GM23338 (cell line): ENCODE data around the gene TBC1D8B.

Experiments
- CREB1 ChIP-seq: fragments of 250-450 bp; sonication (Bioruptor Pico); IDR thresholded peaks from 2 replicates; pipeline ENCODE4 v1.5.0; 2020; ENCODE audit warnings: low read depth, mild to moderate bottlenecking, moderate library complexity
- CTCF ChIP-seq, 2 experiments: fragments of 200-600 bp in 1 of 2; sonication (generic) in 1 of 2; conservative IDR thresholded peaks; 2 replicates each; pipeline versions ENCODE4 v1.5.1 to v1.6.1; 2016 to 2017; ENCODE audit warnings: antibody characterized with exemption in 2 of 2, low read depth in 2 of 2, mild to moderate bottlenecking in 2 of 2, moderate library complexity in 1 of 2
- ETS1 ChIP-seq: IDR thresholded peaks from 2 replicates; pipeline ENCODE4 v1.6.1; 2016; ENCODE audit warnings: antibody characterized with exemption
- EZH2 ChIP-seq: fragments of 200-600 bp; sonication (generic); IDR thresholded peaks from one replicate; pipeline ENCODE4 v1.8.0; 2017; ENCODE audit warnings: antibody characterized with exemption, mild to moderate bottlenecking, low read depth; ENCODE audit not compliant: unreplicated experiment
- EZH2phosphoT487 ChIP-seq: fragments of 200-600 bp; sonication (generic); IDR thresholded peaks from one replicate; pipeline ENCODE4 v1.8.1; 2018; ENCODE audit warnings: antibody characterized with exemption; ENCODE audit not compliant: unreplicated experiment
- JUNB ChIP-seq: IDR thresholded peaks from one replicate; pipeline ENCODE4 v1.6.1; 2016; ENCODE audit warnings: antibody characterized with exemption; ENCODE audit not compliant: unreplicated experiment
- NANOG ChIP-seq: IDR thresholded peaks from 2 replicates; pipeline ENCODE4 v1.6.1; 2016; ENCODE audit warnings: antibody characterized with exemption, borderline replicate concordance
- POLR2AphosphoS5 ChIP-seq: IDR thresholded peaks from 2 replicates; pipeline ENCODE4 v1.6.1; 2016; ENCODE audit warnings: antibody characterized with exemption, low read depth
- STAT1 ChIP-seq: IDR thresholded peaks from one replicate; pipeline ENCODE4 v1.6.1; 2016; ENCODE audit warnings: antibody characterized with exemption; ENCODE audit not compliant: unreplicated experiment
- ZNF114 ChIP-seq: fragments of 250-450 bp; sonication (Bioruptor Pico); IDR thresholded peaks from 2 replicates; pipeline ENCODE4 v1.5.0; 2020; ENCODE audit warnings: mild to moderate bottlenecking, moderate library complexity
- ZNF331 ChIP-seq: fragments of 250-450 bp; sonication (Bioruptor Pico); IDR thresholded peaks from 2 replicates; pipeline ENCODE4 v1.5.0; 2020; ENCODE audit warnings: low read depth, mild to moderate bottlenecking, moderate library complexity
- TF ChIP-seq, protein P1 (sequence below): IDR thresholded peaks from one replicate; pipeline ENCODE4 v1.6.1; 2018; ENCODE audit warnings: antibody characterized with exemption; ENCODE audit not compliant: unreplicated experiment
- TF ChIP-seq, protein P2 (sequence below): fragments of 250-450 bp; sonication (Bioruptor Pico); IDR thresholded peaks from 2 replicates; pipeline ENCODE4 v1.5.0; 2020; ENCODE audit warnings: mild to moderate bottlenecking, moderate library complexity

DNA sequence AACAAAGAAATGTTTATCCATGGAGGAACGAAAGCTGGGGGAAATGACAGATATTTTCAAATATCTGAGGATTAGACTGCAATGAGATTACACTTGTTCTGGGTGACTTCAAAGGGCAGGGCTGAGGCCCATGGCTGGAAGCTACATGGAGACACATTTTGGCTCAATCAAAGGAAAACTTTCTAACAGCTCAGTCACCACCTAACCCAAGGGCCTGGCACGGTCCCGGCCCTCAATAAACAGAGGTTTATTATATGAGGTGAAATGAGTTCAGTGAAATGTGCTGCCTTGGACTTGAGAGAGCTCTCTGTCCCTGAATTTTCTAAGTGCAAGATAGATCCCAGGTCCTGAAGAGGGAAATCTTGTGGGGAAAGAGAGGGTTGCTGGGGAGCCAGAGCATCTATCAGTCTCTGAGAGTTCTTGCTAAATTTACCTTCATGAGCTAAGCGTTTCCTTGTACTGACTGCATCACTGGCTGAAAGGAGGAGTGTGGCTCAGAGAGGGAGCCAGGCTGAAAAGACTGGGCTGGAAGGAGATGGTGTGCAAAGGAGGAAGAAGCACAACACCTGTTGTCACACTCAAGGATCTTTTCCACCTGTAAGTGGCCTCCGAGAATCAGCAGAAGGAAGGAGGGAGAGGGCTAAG lies 102.7 kb downstream of the TBC1D8B start:
- TF ChIP-seq CTCF (conservative IDR thresholded peaks at IDR 0.05; ENCODE audit: low read depth in 2 of 2) (no peak), EZH2phosphoT487 (no peak), POLR2AphosphoS5 (no peak), JUNB (no peak), EZH2 (no peak), ZNF114 (CRISPR knock-in tag) (no peak), ETS1 (no peak), CREB1 (CRISPR knock-in tag) (no peak), NANOG (no peak), ZNF331 (CRISPR knock-in tag) (no peak), STAT1 (no peak)
- TF ChIP-seq, protein P1, sequence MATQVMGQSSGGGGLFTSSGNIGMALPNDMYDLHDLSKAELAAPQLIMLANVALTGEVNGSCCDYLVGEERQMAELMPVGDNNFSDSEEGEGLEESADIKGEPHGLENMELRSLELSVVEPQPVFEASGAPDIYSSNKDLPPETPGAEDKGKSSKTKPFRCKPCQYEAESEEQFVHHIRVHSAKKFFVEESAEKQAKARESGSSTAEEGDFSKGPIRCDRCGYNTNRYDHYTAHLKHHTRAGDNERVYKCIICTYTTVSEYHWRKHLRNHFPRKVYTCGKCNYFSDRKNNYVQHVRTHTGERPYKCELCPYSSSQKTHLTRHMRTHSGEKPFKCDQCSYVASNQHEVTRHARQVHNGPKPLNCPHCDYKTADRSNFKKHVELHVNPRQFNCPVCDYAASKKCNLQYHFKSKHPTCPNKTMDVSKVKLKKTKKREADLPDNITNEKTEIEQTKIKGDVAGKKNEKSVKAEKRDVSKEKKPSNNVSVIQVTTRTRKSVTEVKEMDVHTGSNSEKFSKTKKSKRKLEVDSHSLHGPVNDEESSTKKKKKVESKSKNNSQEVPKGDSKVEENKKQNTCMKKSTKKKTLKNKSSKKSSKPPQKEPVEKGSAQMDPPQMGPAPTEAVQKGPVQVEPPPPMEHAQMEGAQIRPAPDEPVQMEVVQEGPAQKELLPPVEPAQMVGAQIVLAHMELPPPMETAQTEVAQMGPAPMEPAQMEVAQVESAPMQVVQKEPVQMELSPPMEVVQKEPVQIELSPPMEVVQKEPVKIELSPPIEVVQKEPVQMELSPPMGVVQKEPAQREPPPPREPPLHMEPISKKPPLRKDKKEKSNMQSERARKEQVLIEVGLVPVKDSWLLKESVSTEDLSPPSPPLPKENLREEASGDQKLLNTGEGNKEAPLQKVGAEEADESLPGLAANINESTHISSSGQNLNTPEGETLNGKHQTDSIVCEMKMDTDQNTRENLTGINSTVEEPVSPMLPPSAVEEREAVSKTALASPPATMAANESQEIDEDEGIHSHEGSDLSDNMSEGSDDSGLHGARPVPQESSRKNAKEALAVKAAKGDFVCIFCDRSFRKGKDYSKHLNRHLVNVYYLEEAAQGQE: no peak
- TF ChIP-seq, protein P2, sequence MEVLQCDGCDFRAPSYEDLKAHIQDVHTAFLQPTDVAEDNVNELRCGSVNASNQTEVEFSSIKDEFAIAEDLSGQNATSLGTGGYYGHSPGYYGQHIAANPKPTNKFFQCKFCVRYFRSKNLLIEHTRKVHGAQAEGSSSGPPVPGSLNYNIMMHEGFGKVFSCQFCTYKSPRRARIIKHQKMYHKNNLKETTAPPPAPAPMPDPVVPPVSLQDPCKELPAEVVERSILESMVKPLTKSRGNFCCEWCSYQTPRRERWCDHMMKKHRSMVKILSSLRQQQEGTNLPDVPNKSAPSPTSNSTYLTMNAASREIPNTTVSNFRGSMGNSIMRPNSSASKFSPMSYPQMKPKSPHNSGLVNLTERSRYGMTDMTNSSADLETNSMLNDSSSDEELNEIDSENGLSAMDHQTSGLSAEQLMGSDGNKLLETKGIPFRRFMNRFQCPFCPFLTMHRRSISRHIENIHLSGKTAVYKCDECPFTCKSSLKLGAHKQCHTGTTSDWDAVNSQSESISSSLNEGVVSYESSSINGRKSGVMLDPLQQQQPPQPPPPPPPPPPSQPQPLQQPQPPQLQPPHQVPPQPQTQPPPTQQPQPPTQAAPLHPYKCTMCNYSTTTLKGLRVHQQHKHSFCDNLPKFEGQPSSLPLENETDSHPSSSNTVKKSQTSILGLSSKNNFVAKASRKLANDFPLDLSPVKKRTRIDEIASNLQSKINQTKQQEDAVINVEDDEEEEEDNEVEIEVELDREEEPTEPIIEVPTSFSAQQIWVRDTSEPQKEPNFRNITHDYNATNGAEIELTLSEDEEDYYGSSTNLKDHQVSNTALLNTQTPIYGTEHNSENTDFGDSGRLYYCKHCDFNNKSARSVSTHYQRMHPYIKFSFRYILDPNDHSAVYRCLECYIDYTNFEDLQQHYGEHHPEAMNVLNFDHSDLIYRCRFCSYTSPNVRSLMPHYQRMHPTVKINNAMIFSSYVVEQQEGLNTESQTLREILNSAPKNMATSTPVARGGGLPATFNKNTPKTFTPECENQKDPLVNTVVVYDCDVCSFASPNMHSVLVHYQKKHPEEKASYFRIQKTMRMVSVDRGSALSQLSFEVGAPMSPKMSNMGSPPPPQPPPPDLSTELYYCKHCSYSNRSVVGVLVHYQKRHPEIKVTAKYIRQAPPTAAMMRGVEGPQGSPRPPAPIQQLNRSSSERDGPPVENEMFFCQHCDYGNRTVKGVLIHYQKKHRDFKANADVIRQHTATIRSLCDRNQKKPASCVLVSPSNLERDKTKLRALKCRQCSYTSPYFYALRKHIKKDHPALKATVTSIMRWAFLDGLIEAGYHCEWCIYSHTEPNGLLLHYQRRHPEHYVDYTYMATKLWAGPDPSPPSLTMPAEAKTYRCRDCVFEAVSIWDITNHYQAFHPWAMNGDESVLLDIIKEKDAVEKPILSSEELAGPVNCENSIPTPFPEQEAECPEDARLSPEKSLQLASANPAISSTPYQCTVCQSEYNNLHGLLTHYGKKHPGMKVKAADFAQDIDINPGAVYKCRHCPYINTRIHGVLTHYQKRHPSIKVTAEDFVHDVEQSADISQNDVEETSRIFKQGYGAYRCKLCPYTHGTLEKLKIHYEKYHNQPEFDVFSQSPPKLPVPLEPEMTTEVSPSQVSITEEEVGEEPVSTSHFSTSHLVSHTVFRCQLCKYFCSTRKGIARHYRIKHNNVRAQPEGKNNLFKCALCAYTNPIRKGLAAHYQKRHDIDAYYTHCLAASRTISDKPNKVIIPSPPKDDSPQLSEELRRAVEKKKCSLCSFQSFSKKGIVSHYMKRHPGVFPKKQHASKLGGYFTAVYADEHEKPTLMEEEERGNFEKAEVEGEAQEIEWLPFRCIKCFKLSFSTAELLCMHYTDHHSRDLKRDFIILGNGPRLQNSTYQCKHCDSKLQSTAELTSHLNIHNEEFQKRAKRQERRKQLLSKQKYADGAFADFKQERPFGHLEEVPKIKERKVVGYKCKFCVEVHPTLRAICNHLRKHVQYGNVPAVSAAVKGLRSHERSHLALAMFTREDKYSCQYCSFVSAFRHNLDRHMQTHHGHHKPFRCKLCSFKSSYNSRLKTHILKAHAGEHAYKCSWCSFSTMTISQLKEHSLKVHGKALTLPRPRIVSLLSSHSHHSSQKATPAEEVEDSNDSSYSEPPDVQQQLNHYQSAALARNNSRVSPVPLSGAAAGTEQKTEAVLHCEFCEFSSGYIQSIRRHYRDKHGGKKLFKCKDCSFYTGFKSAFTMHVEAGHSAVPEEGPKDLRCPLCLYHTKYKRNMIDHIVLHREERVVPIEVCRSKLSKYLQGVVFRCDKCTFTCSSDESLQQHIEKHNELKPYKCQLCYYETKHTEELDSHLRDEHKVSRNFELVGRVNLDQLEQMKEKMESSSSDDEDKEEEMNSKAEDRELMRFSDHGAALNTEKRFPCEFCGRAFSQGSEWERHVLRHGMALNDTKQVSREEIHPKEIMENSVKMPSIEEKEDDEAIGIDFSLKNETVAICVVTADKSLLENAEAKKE (CRISPR knock-in tag): no peak
